HT-29 (cell line): Measurements from ENCODE around the gene SOX6. TPM values are rescaled to one million over a fixed set of nuclear protein-coding genes. Genes with fewer than 3 reads are reported as not detected.
"Not testable (repeated sequence)": the region's sequence is repeated elsewhere in the genome, so short reads cannot be mapped to it uniquely, and the experiment has no call there.

Experiments
- DNase-seq: peaks from one replicate; pipeline ENCODE4 v3.0.0-alpha.2; 2015; ENCODE audit warnings: low spot score
- total RNA-seq: library from RNA; depleted of rRNA; stranded (reverse); fragments of >200 nt; shearing (Covaris generic); gene quantifications from 2 replicates; pipeline ENCODE4 v1.2.3, GENCODE V29; 2014; rRNA removed

Gene SOX6
- total RNA-seq, result 0.03 and 3.0 TPM in 2 replicates

GRCh38 chr11:16356057-16356760 is at the start of gene SOX6:
Gene SOX6, minus strand, starts transcription at chr11:16356546. Its CDS starts 15,298 bp downstream, at chr11:16341248.
- no peak for DNase-seq

DNA sequence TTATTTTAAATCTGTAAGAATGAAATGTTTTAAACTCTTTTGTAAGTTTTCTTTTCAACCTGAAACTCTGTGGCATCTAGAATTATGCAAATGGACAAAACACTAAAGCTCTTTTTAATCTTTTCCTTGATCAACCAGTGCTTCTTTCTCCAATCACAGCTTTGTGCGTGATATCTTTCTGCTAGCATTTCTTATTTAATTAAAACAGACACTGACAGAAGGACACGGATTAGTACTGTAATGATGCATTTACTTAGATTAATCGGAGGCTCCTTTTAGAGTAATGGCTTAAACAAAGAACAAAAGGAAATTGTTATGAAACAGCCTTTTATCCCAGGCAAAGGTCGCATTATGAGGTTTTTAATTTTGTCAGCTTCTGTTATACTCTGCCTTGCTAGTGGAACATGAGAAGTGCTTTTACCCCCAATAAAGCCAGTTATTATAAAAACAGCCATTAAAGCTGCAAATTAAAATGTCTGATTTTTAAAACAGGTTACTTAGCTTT is 48.5 kb upstream of the SOX6 start:
- DNase-seq, result no peak

- DNase-seq, result no peak
Observed at GRCh38 chr11:16403851-16404250, 47.5 kb upstream of the SOX6 start.

DNA sequence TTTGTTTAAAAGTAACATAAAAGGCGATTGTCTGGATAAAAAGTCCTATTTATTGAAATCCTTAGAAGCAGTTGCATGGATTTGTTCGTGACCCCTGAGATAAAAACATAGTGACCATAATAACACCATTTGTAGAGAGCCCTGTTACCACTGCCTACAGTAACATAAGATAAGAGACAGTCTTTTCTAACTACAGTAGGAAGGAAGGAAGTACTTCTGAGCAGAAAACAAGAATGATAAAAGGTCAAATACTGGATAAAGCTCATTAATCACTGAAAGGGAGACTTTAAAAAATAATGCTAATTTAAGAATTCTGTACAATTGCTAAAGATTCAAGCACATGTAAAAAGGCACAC is 47.1 kb upstream of the SOX6 start:
- DNase-seq, result no peak

DNA sequence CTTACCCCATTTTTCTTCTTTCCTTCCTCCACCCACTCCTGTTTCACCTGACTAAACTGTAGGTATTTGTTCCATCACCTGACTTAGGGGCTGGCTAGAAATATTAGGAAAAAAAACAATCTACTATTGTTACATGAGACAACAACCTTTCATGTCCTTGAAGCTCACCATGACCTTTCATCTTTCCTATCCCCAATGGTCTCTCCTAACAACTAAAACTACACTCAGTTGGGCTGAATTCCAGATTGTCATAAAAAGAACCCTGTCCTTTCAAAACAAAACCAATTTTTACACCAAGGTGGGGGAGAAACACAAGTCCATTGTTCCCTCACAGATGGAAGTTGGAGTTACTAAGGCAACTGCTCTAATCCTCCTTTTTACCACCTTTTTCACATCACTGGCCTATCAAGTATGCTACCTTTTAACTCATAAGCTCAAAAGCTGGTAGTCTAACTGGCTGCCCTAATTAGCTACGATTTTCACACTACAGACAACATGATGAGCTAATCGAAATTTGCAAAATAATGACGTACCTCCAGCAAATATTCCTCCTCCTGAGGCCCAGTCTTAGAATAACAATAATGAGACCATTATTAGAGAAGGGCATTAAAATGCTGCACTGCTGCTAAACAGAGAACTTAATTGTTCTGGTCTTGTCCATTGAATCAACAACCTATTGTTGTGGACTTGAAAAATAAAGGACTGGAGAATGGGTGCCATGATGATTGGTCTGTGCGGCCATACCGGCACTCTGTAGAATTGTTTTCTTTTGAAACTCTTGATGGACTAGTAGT is 46.5 kb upstream of the SOX6 start:
- no peak for DNase-seq

DNA sequence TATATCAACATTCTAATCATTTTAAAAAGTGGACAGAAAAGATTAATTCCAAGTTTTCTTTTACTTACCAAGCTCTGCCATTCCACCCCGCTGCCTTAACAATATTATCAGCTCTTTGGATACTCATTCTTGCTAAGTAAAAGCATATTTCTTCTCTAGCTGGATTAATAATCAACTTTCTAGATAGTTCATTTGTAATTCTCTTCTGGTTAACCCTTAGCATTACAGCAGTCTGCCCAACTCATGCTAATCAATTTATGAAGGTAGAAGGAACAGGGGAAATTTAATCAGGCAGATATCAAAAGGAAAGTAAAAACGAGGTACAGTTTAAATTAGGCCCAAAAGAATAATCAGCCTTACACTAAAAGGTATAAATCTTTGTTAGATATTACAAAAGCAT is 41.0 kb upstream of the SOX6 start:
- DNase-seq, result no peak

- DNase-seq, result no peak
Observed at GRCh38 chr11:16395601-16396000, 39.3 kb upstream of the SOX6 start.

- no peak for DNase-seq
Observed at GRCh38 chr11:16394947-16395346, 38.6 kb upstream of the SOX6 start.

DNA sequence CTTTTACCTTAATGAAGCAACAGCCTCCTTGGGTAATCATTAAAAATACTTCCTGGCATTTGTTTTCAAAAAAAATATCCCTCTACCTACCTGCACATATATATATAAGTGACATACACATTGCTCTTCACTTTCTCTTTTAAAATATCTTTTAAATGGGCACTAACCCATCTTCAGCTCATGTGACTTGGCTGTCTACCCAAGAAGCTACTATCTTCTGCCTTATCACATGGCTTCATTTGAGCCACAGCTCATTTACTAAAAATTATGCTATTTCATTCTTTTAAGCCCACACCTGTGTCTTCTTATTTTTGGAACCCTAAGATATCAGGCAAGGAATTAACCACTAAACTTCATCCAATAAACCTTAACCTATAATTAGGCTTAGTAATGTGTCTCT is 37.0 kb upstream of the SOX6 start:
- no peak for DNase-seq

DNA sequence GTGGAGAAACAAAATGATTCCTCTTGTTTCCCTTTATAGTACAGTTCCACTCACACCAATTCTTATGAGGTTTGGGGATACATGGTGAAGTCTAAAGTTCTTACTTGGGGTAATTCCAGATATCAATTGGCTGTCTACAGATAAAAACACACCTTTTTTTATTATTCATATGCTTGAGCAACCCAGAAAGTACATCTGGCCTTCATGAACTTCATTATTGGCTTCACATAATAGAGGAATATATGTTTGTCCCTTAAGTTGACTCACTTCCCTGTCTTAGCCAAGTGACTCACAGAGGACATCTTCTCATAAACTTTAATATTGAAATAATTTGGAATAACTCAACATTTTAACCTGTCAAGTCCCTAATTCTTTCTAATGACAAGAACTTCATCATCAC is 36.3 kb upstream of the SOX6 start:
- DNase-seq, result no peak

DNA sequence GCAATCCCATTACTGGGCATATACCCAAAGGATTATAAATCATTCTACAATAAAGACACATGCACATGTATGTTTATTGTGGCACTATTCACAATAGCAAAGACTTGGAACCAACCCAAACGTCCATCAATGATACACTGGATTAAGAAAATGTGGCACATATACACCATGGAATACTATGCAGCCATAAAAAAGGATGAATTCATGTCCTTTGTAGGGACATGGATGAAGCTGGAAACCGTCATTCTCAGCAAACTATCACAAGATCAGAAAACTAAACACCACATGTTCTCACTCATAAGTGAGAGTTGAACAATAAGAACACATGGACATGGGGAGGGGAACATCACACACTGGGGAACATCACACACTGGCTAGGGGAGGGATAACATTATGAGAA is 34.5 kb upstream of the SOX6 start:
- DNase-seq, result not testable (repeated sequence)

DNA sequence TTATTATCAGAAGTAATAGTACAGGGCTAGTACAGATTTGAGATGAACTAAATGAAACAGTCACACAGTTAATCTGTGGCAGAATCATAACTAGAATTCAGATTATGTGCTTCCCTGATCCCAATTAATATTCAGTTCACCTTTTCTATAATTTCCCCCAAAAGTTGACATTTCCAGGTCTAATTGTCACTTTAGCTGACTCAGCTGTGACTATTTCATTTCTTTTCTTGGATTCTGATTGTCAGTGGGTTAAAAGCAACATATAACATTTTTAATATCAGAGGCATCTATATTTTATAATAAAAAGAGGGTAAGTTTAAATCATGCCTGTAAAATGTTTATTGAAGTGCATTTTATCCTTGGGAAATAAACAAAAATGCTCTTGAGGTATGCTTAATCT is 28.8 kb upstream of the SOX6 start:
- no peak for DNase-seq

GRCh38 chr11:16382638-16383380 is 26.5 kb upstream of the SOX6 start:
- DNase-seq, result no peak

GRCh38 chr11:16382186-16382585 is 25.8 kb upstream of the SOX6 start:
- no peak for DNase-seq

DNA sequence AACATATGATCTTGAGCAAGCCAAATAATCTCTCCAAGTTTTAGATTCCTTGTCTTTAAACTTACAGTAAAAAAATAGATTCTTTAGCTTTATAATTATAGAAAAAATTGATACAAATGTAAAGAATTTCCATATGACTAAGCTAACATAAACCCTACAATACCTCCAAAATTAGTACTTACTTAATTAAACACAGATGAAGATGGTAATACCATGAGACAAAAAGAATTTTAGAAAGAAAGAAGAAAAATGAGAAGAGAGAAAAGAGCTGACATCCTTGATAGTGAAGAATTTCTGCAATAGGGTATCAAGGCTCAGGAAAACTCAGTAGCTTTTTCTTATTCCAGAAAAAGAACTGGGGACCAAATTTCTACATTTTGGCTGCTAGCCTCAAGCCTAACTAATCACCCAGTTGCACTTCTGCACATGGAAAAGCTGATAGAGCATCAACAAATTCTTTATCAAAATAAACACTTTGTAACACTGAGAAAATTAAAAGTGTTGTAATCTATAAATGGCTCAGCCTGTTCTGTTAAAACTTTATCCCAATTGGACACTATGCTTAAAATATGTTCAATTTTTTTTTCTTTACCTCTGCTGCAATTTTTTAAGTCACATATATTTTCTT is 24.7 kb upstream of the SOX6 start:
- DNase-seq, result no peak

GRCh38 chr11:16378906-16379305 is 22.6 kb upstream of the SOX6 start:
- DNase-seq, result no peak

DNA sequence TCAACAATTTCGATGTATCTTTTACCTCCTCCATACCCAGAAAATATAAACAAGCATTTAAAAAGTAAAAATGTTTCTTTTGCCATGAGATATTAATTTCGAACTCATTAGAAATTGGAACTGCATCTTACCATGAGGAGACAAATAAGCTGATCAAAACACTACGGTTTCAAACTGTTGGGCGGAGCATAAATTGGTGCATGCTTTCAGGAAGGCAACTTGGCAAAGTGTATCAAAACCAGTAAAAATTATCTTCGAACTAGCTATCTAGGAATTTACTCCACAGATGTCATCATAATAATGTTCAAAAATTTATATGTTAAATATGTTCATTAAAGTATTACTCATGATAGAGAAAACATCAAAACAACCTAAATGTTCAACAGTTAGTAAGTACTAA is 21.4 kb upstream of the SOX6 start:
- no peak for DNase-seq

- not testable (repeated sequence) for DNase-seq
Observed at GRCh38 chr11:16375664-16376063, 19.3 kb upstream of the SOX6 start.

DNA sequence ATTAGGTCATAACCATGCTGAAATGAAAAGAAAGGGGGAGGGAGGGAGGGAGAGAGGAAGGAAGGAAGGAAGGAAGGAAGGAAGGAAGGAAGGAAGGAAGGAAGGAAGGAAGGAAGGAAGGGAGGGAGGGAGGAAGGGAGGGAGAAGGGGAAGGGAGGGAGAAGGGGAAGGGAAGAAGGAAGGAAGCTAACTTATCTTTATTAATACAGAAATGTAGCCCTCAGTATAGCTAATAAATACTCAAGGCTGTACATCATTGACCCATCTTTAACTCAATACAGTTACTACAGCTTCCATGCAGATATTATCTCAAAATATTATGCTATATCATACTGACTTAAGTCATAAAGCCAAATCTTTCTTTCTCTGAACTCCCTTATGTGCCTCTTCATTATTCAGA is 17.4 kb upstream of the SOX6 start:
- DNase-seq, result no peak

DNA sequence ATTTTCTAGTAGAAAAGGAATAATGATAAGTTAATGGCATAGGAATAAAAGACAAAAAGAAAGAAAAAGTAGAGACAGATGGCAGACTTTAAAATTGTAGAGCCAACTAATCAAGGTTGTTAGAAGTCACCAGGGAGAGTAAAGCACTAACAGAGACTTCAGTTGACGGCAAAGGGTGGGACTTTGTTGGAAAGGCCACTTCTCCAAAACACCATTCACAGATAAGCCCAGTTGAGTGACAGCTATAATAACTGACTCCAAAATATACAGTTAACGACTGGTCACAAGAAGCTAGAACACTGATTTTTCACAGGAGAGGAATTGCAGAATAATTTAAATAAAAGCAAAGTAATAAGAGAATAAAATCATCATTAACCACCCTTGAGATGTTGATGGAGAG is 16.0 kb upstream of the SOX6 start:
- no peak for DNase-seq

DNA sequence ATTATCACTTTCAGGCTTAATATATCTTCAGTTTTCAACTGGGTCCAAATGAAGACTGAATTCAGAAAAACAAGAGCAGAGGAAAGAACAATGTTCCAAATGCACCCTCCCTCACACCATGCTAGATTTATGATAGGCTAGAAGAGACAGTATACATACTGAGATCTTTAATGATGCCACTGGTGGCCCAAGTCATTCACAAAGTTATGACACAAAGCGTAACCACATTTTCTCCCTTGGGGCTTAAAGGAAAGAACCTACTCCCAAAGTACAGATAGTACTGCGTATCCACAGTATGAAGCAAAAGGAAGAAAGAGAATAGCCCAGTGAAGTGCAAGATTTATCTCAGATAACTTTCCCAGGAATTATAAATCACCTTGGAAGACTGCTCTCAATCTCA is 10.9 kb upstream of the SOX6 start:
- DNase-seq, result no peak
